IMR-90 (cell line): ENCODE results near the gene HORMAD2. TPM values are rescaled to one million over a fixed set of nuclear protein-coding genes. Genes with fewer than 3 reads are reported as not detected.

Experiments used
- ATAC-seq: fragments of 200-7000 bp; cut with Tn5 transposase; 2 replicates; pipeline ENCODE4 v1.9.1; 2020; ENCODE audit warnings: low read depth, mild to moderate bottlenecking, moderate library complexity
- BruUV-seq: library from RNA; stranded (reverse); fragments of 400-500 nt; replicated peaks from 2 replicates; lab custom pipeline; 2021; lab: Mats Ljungman, UMichigan
- CTCF ChIA-PET: fragments of 300-600 bp; formaldehyde crosslinking; extraction: SDS; loops from one replicate; lab custom pipeline; 2021; ENCODE audit warnings: antibody characterized with exemption; lab: Yijun Ruan, JAX
- POLR2A ChIA-PET: fragments of 300-600 bp; sonication (Branson Sonifier 250); formaldehyde crosslinking; loops from one replicate; lab custom pipeline; 2022; ENCODE audit warnings: antibody characterized with exemption; ENCODE audit not compliant: unreplicated experiment; lab: Charles Lee
- DNase-seq: peaks from one replicate; pipeline ENCODE4 v3.0.0; 2013
- H2AFZ ChIP-seq: replicated peaks from 2 replicates; pipeline ENCODE3; 2013; ENCODE audit warnings: low read length, mild to moderate bottlenecking; ENCODE audit not compliant: poor library complexity
- H2AK5ac ChIP-seq: 2 replicates; pipeline ENCODE4 v1.6.1; 2013; ENCODE audit warnings: low read depth, low read length, inconsistent platforms
- H2AK9ac ChIP-seq: replicated peaks from 2 replicates; pipeline ENCODE3; 2013; ENCODE audit warnings: mild to moderate bottlenecking, low read depth, low read length, moderate library complexity; ENCODE audit not compliant: poor library complexity
- H2BK120ac ChIP-seq: 2 replicates; pipeline ENCODE4 v1.6.1; 2013; ENCODE audit warnings: low read depth, low read length, inconsistent platforms
- H2BK15ac ChIP-seq: 3 replicates; pipeline ENCODE4 v1.6.1; 2013; ENCODE audit warnings: low read depth, low read length, inconsistent platforms
- H2BK20ac ChIP-seq: 2 replicates; pipeline ENCODE4 v1.6.1; 2013; ENCODE audit warnings: low read depth, mild to moderate bottlenecking, inconsistent platforms, low read length, moderate library complexity
- H2BK5ac ChIP-seq: 2 replicates; pipeline ENCODE4 v1.6.1; 2013; ENCODE audit warnings: mild to moderate bottlenecking, low read depth, low read length, inconsistent platforms; ENCODE audit not compliant: poor library complexity, severe bottlenecking
- H3K14ac ChIP-seq: replicated peaks from 2 replicates; pipeline ENCODE4 v1.6.1; 2013; ENCODE audit warnings: low read depth, low read length, inconsistent platforms
- H3K18ac ChIP-seq: 2 replicates; pipeline ENCODE4 v1.6.1; 2013; ENCODE audit warnings: low read depth, low read length, control low read depth
- H3K23ac ChIP-seq: 2 replicates; pipeline ENCODE4 v1.6.1; 2013; ENCODE audit warnings: low read depth, low read length, inconsistent platforms
- H3K27ac ChIP-seq: 2 replicates; pipeline ENCODE4 v1.5.1; 2013; ENCODE audit warnings: mild to moderate bottlenecking, control low read depth, low read length; ENCODE audit not compliant: insufficient read depth
- H3K27me3 ChIP-seq: 2 replicates; pipeline ENCODE4 v1.6.1; 2013; ENCODE audit warnings: low read length; ENCODE audit not compliant: control insufficient read depth, insufficient read depth
- H3K36me3 ChIP-seq: 2 replicates; pipeline ENCODE4 v1.6.1; 2013; ENCODE audit warnings: low read length, mixed read lengths; ENCODE audit not compliant: control insufficient read depth, insufficient read depth
- H3K4ac ChIP-seq: 2 replicates; pipeline ENCODE4 v1.6.1; 2013; ENCODE audit warnings: low read depth, low read length, inconsistent platforms
- H3K4me1 ChIP-seq: 2 replicates; pipeline ENCODE4 v1.6.1; 2013; ENCODE audit warnings: low read length, mixed read lengths; ENCODE audit not compliant: control insufficient read depth, insufficient read depth
- H3K4me2 ChIP-seq: 2 replicates; pipeline ENCODE4 v1.6.1; 2013; ENCODE audit warnings: low read depth, mild to moderate bottlenecking, control low read depth, low read length, moderate library complexity
- H3K4me3 ChIP-seq: 2 replicates; pipeline ENCODE4 v1.5.1; 2013; ENCODE audit warnings: low read depth, mild to moderate bottlenecking, control low read depth, low read length, moderate library complexity; ENCODE audit not compliant: insufficient read depth
- H3K56ac ChIP-seq: 2 replicates; pipeline ENCODE4 v1.6.1; 2013; ENCODE audit warnings: low read length, inconsistent platforms; ENCODE audit not compliant: insufficient read depth; ENCODE audit errors: extremely low read depth
- H3K79me1 ChIP-seq, 2 experiments: 2 replicates each; pipeline ENCODE4 v1.6.1; 2013; ENCODE audit warnings: low read length in 2 of 2, inconsistent platforms in 1 of 2, low read depth in 1 of 2
- H3K9ac ChIP-seq: 2 replicates; pipeline ENCODE4 v1.6.1; 2013; ENCODE audit warnings: low read depth, low read length, control low read depth
- H3K9me1 ChIP-seq: 2 replicates; pipeline ENCODE4 v1.6.1; 2013; ENCODE audit warnings: low read length, inconsistent platforms; ENCODE audit not compliant: insufficient read depth
- H3K9me3 ChIP-seq: 2 replicates; pipeline ENCODE4 v1.6.1; 2013; ENCODE audit warnings: low read length; ENCODE audit not compliant: control insufficient read depth, insufficient read depth
- H4K20me1 ChIP-seq: 2 replicates; pipeline ENCODE4 v1.6.1; 2013; ENCODE audit warnings: low read length, inconsistent platforms; ENCODE audit not compliant: insufficient read depth
- H4K5ac ChIP-seq: 2 replicates; pipeline ENCODE4 v1.6.1; 2013; ENCODE audit warnings: mild to moderate bottlenecking, low read depth, low read length, control low read depth
- H4K8ac ChIP-seq, 2 experiments: 2 replicates each; pipeline ENCODE4 v1.6.1; 2013; ENCODE audit warnings: low read depth in 2 of 2, low read length in 2 of 2, control low read depth in 1 of 2, inconsistent platforms in 1 of 2
- H4K91ac ChIP-seq: 2 replicates; pipeline ENCODE4 v1.6.1; 2013; ENCODE audit warnings: low read depth, low read length, inconsistent platforms; ENCODE audit not compliant: insufficient read depth
- CEBPB ChIP-seq: IDR thresholded peaks from 2 replicates; pipeline ENCODE4 v1.6.1; 2012; ENCODE audit warnings: low read depth, low read length, improper control_type of control experiment
- CHD1 ChIP-seq: IDR thresholded peaks from 2 replicates; pipeline ENCODE4 v1.6.1; 2012; ENCODE audit warnings: low read depth, low read length, improper control_type of control experiment
- CTCF ChIP-seq: conservative IDR thresholded peaks from 2 replicates; pipeline ENCODE4 v1.5.1; 2012; ENCODE audit warnings: mild to moderate bottlenecking, low read depth, low read length, improper control_type of control experiment
- FOS ChIP-seq: fragments of 150-350 bp; IDR thresholded peaks from 2 replicates; pipeline ENCODE4 v1.6.1; 2016; ENCODE audit warnings: low read depth, low read length
- MAFK ChIP-seq: IDR thresholded peaks from 2 replicates; pipeline ENCODE4 v1.6.1; 2012; ENCODE audit warnings: low read depth, low read length, improper control_type of control experiment
- MAZ ChIP-seq: IDR thresholded peaks from 2 replicates; pipeline ENCODE4 v1.6.1; 2012; ENCODE audit warnings: low read depth, mild to moderate bottlenecking, low read length, improper control_type of control experiment, moderate library complexity, borderline replicate concordance
- MXI1 ChIP-seq: IDR thresholded peaks from 2 replicates; pipeline ENCODE4 v1.6.1; 2012; ENCODE audit warnings: low read depth, mild to moderate bottlenecking, low read length, moderate library complexity, borderline replicate concordance
- NFE2L2 ChIP-seq: fragments of 150-350 bp; IDR thresholded peaks from 2 replicates; pipeline ENCODE4 v1.6.1; 2016; ENCODE audit warnings: low read depth, mild to moderate bottlenecking, low read length
- POLR2A ChIP-seq: IDR thresholded peaks from 2 replicates; pipeline ENCODE4 v1.6.1; 2012; ENCODE audit warnings: mild to moderate bottlenecking, low read depth, low read length
- RAD21 ChIP-seq: IDR thresholded peaks from 2 replicates; pipeline ENCODE4 v1.6.1; 2012; ENCODE audit warnings: low read length, improper control_type of control experiment
- RCOR1 ChIP-seq: IDR thresholded peaks from 2 replicates; pipeline ENCODE4 v1.6.1; 2012; ENCODE audit warnings: mild to moderate bottlenecking, low read length, improper control_type of control experiment; ENCODE audit not compliant: insufficient replicate concordance
- USF2 ChIP-seq: fragments of 150-350 bp; IDR thresholded peaks from 2 replicates; pipeline ENCODE4 v1.6.1; 2017; ENCODE audit warnings: mild to moderate bottlenecking, antibody characterized with exemption, low read length, low read depth
- WGBS, 2 experiments: methylation state at CpG; one replicate each; pipeline versions ENCODE4 v1.1.5 to v1.1.7; 2013; ENCODE audit warnings: missing lambda C conversion rate in 2 of 2; ENCODE audit not compliant: insufficient read length in 1 of 2; ENCODE audit errors: extremely low coverage in 2 of 2; 5-methylcytosine and 5-hydroxymethylcytosine counted together
- dilution Hi-C: fragments of 300-500 bp; cut with HindIII; formaldehyde crosslinking; loops from one replicate; pipeline ENCODE4 v1.14.3; 2018; ENCODE audit warnings: low sequenced_read_pairs; ENCODE audit not compliant: unreplicated experiment
- in situ Hi-C: fragments of 300-500 bp; cut with MboI; formaldehyde crosslinking; loops from 3 replicates; pipeline ENCODE4 v1.14.3; 2019; ENCODE audit warnings: low sequenced_read_pairs, inconsistent platforms, mixed read lengths
- intact Hi-C: fragments of 100-400 bp; cut with micrococcal nuclease; formaldehyde crosslinking; loops from 2 replicates; pipeline ENCODE4 v1.10.0; 2022
- polyA plus RNA-seq, 3 experiments: library from polyadenylated mRNA; depleted of rRNA; stranded (reverse); fragments of >200 nt; gene quantifications; 2 replicates each; pipeline ENCODE4 v1.2.3, GENCODE V29; 2012; ENCODE audit warnings: low replicate concordance in 1 of 3
- total RNA-seq: library from RNA; depleted of rRNA; stranded (reverse); fragments of >200 nt; gene quantifications from 2 replicates; pipeline ENCODE4 v1.2.3, GENCODE V29; 2012

Gene HORMAD2
- total and polyA plus RNA-seq, 2 of the 4 experiments (the other 2 are of a cell fraction), result not detected

- no peak for TF ChIP-seq FOS
These were observed 78.7 kb downstream of the HORMAD2 start (continued) for GRCh38 chr22:30158744-30159500.

- H2BK20ac ChIP-seq, result peak overlapping the region; percentile 58
- no peaks in the 10 kb centered on the region for H3K36me3 ChIP-seq
- no peaks in the 10 kb centered on the region for H3K27me3 ChIP-seq
- peaks cover 9% of the 10 kb centered on the region for H3K4me1 ChIP-seq
- peak overlapping the region; percentile 34 for H3K4ac ChIP-seq
- peak overlapping the region; percentile 84; the same call in 1 of the 2 replicates for H3K27ac ChIP-seq
- no peaks in the 10 kb centered on the region for H4K20me1 ChIP-seq
- in situ Hi-C loops, result no loop called here
- ChIA-PET CTCF (interaction anchor here (1.8 kb wide), 1 partner anchor 18 kb away, joined by 4 read pairs; no protein-coding TSS in a partner anchor), POLR2A (no interaction called here)
- peak overlapping the region; percentile 56 for H4K5ac ChIP-seq
- intact Hi-C loops, result loop anchor here (2.0 to 5.0 kb wide), 3 partner anchors 45 to 88 kb away; partner anchors contain the start of gene LIF
- H3K9ac ChIP-seq, result 0 out of 2 replicates have a peak overlapping the region, but pooled peaks have one; percentile 30
- no CpG with 5 or more reads among the region's 2 CpGs for WGBS, 2 experiments
- H3K9me1 ChIP-seq, result no peaks in the 10 kb centered on the region
- peak overlapping the region; percentile 29 for H2BK5ac ChIP-seq
- peak overlapping the region; percentile 23; the same call in 1 of the 2 replicates for H3K14ac ChIP-seq
- H4K8ac ChIP-seq, result peak overlapping the region; percentile 50 to 62
- H2BK15ac ChIP-seq, result peak overlapping the region; percentile 45
- no peak overlapping the region for H3K4me3 ChIP-seq
- no peaks in the 10 kb centered on the region for H3K9me3 ChIP-seq
- H3K56ac ChIP-seq, result no peak overlapping the region
- DNase-seq (peak; percentile 86), ATAC-seq (peak; percentile 89)
- peak overlapping the region; percentile 43 for H2BK120ac ChIP-seq
- H3K4me2 ChIP-seq, result peak overlapping the region; percentile 4
- no TSS peak for BruUV-seq
- H3K18ac ChIP-seq, result peak overlapping the region; percentile 78
- H4K91ac ChIP-seq, result peak overlapping the region; percentile 51
- peak overlapping the region; percentile 9; the same call in 1 of the 2 replicates for H2AK5ac ChIP-seq
- H2AFZ ChIP-seq, result peak overlapping the region; percentile 0
- dilution Hi-C loops, result no loop called here
- no peak overlapping the region for H2AK9ac ChIP-seq
- H3K23ac ChIP-seq, result no peak overlapping the region; the same call in 1 of the 2 replicates
- no peaks in the 10 kb centered on the region for H3K79me1 ChIP-seq
- TF ChIP-seq CHD1, result no peak
- TF ChIP-seq FOS, result peak; percentile 31; the same call in 1 of the 2 replicates
- no peak for TF ChIP-seq MXI1
- TF ChIP-seq RCOR1, result no peak
- TF ChIP-seq POLR2A, result no peak
- no peak for TF ChIP-seq RAD21
- TF ChIP-seq MAFK, result peak; percentile 90
- no peak for TF ChIP-seq MAZ
- no peak for TF ChIP-seq CTCF
- TF ChIP-seq NFE2L2, result peak; percentile 80
- peak; percentile 95 for TF ChIP-seq CEBPB
- TF ChIP-seq USF2, result no peak
These were observed 79.5 kb downstream of the HORMAD2 start for GRCh38 chr22:30159561-30160353.
